ENCODE data around the gene PAM.

PAM gene

DNA sequence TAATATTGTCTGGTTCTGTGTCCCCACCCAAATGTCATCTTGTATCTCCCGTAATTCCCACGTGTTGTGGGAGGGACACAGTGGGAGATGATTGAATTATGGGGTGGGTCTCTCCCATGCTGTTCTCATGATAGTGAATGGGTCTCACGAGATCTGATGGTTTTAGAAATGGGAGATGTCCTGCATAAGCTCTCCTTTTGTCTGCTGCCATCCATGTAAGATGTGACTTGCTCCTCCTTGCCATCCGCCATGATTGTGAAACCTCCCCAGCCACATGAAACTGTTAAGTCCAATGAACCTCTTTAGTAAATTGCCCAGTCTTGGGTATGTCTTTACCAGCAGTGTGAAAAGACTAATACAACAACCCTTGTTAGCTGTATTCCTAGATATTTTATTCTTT lies 320.3 kb downstream of the PAM start:
- DNase-seq = no peak

Data from activated T-cell treated with anti-CD3 and anti-CD28 coated beads for 4 hours (primary cell).